HG02970 (cell line): Measurements from ENCODE around the gene NFYC.

Source experiments
- ATAC-seq: cut with Tn5 transposase; IDR thresholded peaks from one replicate; pipeline ENCODE4 v1.9.1; 2021; ENCODE audit warnings: mild to moderate bottlenecking, moderate library complexity, moderate number of reproducible peaks; ENCODE audit not compliant: unreplicated experiment, low FRiP score

The NFYC gene

DNA sequence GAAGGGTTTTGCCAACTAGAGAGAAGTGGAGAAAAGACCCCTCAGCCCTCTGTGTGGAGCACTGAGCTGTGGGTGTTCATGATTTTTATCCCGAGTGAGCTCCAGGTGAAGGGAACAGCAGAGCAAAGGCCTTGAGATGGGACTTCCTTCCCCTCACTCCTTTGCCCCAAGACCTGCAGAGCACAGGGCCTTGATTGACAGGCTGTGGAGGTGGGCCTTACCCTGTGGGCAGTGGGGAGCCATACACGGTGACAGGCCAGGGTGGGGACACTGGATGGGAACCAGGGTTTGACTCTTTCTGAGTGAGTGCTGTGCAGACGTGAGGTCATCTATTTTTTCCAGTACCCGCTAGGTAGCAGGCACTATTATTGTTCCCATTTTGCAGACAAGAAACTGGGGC is 102.5 kb downstream of the NFYC start:
- ATAC-seq = no peak

DNA sequence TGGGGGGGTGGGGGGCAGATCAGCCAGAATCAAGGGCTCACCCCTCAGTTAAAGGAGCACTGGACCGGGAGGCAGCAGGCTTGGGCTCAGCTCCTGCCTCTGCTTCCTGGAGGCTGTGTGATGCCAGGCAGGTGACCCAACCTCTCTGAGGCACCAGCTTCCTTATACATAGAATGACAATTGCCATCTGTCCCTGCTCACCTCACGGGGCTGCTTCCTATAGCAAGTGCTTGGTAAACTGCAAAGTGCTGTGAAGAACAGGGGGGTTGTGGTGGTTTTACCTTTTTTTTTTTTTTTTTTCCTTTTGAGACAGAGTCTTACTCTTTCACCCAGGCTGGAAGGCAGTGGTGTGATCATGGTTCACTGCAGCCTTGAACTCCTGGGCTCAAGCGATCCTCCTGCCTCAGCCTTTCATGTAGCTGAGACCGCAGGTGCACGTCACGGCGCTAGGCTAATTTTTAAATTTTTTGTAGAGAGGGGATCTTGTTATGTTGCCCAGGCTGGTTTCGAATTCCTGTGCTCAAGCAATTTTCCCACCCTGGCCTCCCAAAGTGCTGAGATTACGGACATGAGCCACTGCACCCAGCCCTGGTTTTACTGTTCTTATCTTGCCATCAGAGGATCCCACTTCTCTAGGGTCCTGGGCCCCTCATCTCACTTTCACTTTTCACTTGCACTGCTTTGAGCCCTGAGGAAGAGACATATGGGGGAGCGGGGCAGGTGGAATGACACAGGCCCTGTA is 103.6 kb downstream of the NFYC start:
- ATAC-seq = no peak

DNA sequence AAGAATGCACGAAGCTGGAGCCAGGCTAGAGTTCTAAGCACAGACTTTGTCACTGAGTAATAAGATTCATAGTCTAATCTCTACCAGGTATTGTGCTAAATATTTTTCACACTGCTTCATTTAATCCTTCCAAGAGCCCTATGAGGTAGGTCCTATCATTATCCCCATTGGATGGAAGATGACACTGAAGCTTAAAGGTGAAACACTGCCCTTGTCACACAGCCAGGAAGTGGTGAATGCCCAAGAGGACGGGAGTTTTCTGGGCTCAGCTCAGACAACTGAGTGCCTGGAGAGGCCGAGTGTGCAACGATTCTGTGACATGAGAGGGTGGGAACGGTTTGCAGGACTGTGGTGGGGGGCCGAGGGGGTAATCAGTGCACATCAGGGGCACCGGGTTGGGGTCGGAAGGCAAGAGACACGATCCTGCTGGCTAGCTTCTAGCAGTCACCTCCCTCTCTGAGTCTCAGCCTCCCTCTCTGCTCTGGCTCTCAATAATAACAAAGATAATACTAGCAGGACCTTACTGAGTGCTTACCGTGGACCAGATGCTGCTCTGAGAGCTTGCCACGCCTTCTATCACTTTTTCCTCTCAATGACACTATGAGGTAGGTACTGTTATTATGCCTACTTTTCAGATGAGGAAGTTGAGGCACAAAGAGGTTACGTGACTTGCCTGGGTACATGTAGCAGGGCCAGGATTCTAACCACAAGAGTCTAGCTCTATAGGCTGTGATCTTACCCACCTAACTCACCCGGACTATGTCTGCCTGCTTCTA is 104.5 kb downstream of the NFYC start:
- no peak for ATAC-seq

DNA sequence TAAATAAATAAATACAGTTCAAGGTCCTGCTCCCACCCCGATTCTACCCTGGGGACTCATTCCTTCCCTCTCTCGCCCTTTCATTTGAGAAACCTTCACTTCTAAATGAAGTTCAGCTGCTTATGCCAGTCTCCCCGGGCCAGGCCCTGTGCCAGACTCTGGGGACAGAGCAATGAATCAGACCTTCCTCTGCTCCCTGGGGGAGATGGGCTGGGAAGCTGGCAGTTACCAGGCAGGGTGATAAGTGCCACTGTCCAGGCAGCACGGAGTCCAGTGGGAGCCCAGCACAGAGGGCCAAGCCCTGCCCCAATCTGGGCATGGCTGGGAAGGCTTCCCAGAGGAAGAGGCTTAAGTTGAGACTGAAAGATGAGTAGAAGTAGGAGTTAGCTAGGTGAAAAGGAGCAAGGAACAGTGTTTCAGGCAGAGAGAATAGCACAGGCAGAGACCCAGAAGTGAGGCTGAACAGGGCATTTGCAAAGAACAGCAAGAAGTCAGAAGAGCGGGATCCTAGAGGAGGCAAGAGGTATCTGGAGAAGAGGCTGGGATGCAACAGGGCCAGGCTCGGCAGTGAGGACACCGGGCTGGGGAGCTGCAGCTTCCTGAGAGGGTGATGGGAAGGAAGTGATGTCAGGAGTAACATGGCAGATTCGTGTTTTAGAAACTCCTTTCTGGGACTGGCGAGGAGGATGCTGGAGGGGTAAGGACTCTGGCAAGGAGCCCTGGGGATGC is 105.6 kb downstream of the NFYC start:
- ATAC-seq = no peak

DNA sequence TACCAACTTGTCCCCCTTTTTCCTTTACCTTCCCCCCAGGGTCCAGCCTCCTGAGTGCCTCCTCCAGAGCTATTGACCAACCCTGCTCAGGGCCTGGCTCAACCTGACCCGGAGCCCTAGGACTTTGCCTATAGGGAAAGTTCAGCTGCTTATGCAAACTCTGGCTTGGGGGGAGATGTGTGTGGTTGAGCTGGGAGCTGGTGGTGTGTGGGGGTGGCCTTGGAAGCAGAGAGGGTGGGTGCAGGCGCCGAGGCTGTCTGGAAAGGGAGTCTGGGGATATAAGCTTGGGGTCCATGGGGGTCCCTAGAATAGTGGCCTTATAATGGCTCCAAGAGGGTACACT is 106.1 kb downstream of the NFYC start:
- no peak for ATAC-seq

DNA sequence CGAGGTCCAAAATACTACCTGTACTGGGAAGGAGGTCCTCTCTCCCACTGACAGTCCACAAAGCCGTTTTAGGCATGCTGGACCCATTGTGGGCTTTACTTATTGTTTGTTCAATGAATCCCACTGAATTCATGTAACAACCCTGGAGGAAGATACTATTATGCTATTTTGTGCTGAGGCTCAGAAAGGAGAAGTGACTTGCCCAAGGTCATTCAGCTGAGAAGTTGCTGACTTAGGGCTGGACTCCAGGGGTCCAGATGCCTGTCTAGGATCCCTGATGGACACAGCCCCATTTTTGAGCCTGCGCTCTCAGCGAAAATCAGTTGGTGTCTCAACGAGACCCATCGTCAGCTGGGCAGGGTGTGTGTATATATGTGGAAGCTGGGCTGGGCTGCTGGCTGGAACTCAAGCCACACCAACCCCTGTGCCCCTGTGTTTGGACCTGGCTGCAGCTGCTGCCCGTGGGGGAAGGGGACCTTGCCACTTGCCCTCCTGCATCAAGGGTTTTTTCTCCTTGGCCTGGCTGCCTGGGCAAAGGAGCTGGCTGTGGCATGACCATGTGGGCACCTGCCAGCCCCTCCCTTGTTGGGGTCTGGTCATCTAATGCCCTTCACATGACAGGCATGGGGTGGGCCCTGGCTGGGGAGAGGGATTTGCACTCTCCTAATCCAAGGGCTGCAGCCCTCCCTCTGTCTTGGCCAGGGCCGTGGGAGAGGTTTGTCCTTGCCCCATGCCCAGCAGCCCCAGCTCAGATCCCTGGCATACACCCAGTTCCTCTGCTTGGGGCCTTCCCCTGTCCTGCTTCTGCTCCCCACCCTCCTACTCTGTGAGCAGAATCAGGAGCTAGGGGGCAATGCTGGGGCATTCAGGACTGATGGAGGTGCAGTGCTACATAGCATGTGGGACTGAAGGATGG is 107.1 kb downstream of the NFYC start:
- no peak for ATAC-seq

DNA sequence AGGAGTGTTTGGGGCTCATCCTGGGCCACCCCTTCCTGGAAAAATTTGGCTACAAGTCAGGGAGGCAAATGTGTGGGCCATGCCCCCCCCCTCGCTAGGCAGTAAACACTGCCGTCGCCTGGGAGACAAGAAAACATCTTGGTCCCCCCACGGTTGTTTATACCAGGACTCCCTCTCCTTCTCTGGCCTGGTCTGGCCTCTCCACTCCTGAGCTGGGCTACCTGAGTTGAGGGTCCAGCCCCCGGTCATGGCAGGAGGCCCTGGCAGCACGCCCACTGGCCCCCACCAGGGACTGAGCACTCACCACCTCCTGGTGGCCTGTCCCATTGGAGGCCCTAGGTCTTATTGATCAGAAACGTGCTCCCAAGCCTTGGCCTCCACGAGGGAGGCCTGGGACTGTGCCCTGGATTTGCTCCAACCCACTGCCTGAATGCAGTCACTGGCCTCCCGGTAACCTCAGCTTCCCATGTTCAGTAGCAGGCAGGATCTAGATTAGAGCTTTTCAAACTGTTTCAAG is 107.9 kb downstream of the NFYC start:
- no peak for ATAC-seq

DNA sequence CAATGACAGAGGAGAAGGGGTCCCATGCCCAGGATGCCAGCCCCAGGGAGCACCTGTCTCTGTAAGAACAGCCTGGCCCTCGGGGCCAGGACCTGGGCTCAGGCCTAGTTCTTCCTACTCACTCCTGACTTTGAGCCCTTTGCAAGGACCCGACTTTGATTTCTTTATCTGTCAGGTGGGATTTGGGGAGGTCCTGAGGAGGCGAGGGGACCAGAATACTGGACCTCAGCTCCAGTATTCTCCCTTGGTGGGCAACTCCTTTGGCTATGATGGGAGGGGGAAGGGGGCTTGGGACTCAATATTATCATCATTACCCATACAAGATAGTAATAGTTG is 110.2 kb downstream of the NFYC start:
- ATAC-seq = no peak

DNA sequence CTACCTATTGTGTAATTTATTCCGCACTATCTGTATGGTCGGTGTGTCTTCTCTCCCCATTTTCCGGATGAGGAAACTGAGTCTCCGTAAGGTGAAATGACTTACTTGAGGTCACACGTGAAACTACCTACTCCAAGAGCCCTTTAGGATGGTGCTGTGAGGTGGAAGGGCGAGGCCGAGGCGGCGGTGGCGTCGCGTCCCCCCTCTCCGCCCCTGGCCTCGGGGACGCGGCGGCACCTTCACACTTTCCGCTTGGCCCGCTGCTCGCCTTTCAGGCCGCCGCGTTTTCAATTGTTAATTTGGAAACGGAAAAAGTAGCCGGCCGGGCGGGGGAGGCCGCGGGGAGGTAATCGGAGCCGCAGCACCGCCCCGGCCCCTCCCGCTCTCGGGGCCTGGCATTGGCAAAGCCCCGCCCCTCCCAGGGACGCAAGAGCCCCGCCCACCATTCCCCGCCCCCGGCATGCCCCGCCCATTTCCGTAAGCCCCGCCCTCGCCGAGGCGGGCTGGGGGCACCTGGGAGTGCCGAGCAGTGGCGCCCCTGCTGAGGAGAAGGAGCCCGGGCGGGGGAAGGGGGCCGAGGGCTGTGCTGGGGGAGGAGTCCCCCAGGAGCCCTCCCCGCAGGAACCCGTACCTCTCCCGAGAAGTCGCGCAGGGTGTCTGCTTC is 110.7 kb downstream of the NFYC start:
- peak; percentile 63 for ATAC-seq

DNA sequence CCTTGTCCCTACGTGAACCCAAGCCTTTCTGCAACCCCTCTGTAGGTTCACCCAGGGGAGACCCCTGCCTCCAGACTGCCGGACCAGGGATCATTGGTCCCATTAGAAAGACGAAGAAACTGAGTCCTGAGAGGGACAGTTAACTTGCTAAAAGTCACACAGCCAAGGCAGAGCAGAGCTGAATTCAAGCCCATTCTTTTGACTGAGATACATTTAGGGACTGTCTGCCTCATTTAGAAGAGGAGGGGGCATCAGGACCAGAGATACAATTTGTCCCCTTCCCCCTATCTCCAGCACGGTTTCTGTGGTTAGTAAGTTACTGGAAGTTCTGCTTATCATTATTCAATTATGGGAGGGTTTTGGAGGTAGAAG is 111.2 kb downstream of the NFYC start:
- no peak for ATAC-seq

DNA sequence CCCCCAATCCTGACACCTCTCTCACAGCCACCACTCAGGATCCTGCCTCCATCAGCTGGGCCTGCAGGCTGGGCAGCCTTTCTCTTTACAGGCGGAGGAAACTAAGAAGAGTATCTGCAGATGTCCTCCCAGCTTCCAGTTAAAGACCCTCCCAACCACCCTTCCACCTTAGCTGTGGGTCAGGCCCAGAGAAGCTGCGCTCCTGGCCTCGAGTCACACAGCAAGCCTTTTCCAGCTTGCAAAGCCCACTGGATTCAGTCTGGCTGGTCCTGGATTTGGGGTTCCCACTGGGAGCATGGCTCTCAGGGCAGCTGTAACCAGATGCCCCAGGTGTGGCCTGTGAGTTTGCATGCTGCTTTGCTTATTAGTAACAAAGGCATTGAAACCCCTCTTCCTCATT is 111.9 kb downstream of the NFYC start:
- no peak for ATAC-seq

DNA sequence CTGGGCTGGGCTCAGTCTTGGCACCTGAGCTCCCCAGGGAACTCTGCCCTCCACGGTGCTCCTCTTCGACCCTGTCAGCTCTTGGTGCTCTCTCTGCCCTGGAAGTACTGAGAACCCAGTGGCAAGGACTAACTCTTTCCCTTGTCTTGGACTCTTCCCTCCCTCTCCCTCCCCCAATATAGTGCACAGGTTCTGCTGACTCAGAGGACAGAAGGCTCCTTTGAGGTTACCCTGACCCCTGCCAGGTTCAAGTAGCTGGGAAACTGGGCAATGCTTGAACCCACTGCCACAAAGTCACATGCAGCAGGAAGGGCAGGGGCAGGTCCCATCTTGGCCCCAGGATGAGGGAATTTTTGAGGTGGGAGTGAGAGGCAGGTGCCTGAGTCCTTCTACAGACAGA is 112.4 kb downstream of the NFYC start:
- ATAC-seq = no peak

DNA sequence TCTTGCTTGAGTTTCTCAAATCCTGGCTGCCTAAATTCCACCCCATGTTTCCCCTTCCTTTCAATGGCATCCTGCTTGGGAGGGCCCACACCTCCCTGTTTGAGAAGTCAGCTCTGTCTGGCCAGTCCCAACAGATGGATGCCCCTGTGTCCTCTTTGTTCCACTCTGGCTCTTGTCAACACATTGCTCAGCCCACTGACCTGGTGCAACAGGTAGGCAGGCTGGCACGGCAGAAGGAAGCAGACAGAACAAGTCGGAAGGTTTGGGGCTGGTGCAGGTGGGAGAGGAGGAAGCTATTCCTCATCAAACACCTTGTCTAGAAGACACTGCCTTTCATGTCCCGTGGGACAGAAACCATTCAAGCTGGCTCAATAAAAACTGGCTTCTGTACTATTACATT is 114.7 kb downstream of the NFYC start:
- ATAC-seq = no peak

DNA sequence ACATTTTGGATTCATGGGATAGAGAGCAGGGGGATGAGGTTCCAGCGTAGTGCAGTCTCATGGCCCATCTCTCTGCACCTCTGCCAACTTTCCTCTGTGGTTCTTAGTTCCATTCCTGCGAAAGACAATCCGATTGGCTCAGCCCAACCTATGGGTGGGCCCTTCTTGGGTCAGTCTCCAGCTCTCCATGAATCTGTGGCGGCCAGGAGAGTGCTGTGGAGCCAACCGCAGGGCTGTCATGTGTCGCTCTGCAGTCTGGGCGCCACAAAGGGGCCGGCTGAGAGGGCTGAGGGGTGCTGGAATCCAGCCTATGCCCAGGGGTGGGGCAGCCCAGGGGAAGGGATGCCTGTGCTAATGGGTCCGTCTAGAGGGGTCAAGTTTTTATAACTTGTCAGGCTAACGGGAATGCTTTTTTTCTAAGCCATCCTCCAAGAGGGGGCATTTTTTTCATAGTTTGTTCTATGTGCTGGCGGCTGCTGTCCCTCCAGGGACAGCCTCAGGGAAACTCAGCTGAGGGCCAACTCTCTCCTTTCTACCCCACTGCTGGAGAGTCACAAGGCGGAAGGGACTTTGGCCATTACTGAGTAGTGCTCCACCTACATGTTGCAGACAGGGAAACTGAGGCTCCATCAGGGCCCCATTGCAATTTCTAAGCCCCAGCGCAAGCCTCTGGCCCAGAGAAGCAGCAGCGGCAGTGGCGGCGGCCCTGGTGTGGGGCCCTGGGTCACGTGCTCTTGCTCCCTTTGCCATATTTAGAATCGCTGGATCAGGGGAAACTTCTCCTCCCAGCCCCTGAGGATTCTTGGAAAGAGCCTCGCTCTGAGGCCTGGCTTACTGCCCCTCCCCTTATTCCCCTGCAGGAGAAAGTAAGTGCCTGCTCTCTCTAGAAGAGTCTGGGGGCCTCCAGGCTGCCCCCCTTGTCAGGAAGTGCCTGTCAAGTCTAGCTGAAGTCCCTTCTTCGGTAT is 115.5 kb downstream of the NFYC start:
- no peak for ATAC-seq

DNA sequence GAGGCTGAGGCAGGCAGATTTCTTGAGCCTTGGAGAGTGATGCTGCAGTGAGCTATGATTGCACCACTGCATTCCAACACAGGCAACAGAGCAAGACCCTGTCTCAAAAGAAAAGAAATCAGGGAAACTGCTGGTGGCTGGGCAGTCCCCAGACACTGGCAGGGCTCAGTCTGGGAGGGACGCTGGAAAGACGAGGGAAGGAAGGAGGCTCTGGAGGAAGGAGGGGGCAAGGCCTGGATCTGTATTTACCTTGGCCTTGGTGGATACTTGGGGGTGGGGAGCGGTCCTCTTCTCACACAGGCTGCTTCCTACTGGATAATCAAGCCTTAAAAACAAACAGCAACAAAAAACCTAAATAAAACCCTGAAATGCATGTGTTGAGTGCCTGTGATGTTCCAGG is 116.5 kb downstream of the NFYC start:
- no peak for ATAC-seq

DNA sequence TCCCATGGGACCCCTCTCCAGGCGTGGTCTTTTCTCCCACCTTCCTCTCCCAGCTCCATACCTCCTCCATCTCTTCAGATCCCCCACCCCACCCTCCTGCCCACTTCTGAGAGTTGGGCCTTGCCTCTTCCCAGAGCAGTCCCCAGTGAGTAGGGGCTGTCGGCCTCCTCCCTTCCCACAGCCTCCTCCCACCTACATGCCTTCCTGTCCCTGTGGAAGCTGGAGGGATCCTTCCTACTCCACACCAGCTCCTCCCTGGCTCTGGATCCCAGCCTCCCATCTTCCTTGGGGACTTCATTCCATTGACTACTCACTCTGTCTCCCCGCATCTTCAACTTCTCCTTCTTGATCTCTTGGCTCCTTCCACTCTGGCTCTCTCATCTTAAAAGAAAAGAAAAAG is 116.9 kb downstream of the NFYC start:
- ATAC-seq = no peak

DNA sequence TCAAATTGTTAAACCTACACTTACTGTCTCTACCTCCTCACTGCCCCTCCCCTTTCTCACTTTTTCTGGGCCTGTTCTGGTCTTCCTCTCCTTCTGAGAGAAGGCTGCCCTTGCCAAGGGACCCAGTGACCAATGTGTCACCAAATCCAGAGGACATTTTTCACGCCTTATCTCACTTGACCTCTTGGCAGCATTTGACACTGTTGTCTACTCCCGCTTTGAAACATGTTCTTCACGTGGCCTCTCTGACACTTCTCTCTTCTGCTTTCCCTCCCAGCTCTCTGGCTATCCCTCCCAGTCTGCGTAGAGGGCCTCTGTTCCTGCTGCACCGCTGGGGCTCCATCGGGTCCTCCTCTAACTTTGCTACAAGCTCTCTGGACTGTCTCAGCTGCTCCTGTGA is 117.4 kb downstream of the NFYC start:
- ATAC-seq = no peak

DNA sequence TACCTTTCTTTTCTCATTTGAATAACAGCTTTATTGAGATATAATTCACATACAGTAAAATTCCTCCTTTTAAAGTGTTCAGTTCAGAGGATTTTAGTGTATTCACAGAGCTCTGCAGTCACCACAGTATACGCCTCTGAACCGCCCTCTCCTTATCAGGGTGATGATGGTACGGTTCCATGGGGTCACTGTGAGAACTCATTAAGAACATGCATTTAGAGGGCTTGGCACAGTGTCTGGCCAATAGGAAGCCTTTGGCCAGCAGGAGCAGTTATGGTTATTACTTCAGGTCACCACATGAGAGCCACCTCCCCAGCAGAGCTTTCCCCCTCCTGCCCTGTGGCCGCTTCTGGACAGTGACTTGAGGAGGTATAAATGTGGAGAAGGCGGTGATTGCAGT is 119.4 kb downstream of the NFYC start:
- no peak for ATAC-seq

DNA sequence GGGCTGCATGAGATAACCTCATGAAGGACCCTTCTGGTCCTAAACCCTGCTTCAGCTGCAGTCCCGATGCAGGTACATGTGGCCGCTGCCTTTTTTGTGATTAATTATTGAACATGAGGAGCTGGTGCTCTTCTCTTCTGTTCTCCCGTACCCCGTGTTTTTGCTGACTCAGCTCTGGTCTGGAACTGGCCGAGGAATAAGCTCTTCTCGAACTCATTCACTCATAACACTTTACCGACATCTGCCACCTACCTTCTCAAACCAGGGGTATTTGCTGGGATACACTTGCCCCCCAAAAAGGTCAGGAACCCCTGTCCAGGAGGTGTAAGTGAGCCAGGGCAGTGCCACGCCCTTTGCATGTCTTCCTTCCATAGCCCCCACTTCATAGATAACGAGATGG is 123.9 kb downstream of the NFYC start:
- no peak for ATAC-seq
